Measurements from ENCODE around the gene CPA2. TPM values are rescaled to one million over a fixed set of nuclear protein-coding genes. Genes with fewer than 3 reads are reported as not detected.

CPA2 gene
- 0.84 TPM for polyA plus RNA-seq (2013, experiment 1 of 2)
- 0.69 TPM for polyA plus RNA-seq (2013, experiment 2 of 2)

GRCh38 chr7:130266258-130266960, at the start of gene CPA2:
CPA2 (plus strand) TSS chr7:130266863; CDS start chr7:130266882, 19 bp downstream.
- Histone ChIP-seq H2AK5ac (ENCODE audit: low read depth, low read length) (no peak within 1 kb of the TSS), H3K4ac (ENCODE audit: low read length) (no peak within 1 kb of the TSS), H2AFZ (ENCODE audit: low read length) (no peak within 1 kb of the TSS), H3K79me1 (ENCODE audit: low read depth, low read length) (no peaks in the 10 kb centered on the region), H2BK5ac (ENCODE audit: low read length) (no peak within 1 kb of the TSS), H3K9me3 (replicated peaks in 1 of 2; ENCODE audit: control insufficient read depth in 2 of 2, insufficient read depth in 1 of 2, low read depth in 1 of 2, low read length in 2 of 2) (peaks cover 2 to 14% of the 10 kb centered on the region in 2 donors), H2BK15ac (ENCODE audit: low read length) (no peak within 1 kb of the TSS), H3K4me3 (ENCODE audit: low read length in 2 of 2) (no peak within 1 kb of the TSS), H4K91ac (ENCODE audit: low read depth, low read length, poor library complexity) (no peak within 1 kb of the TSS), H3K27me3 (ENCODE audit: control insufficient read depth in 3 of 3, insufficient read depth in 3 of 3, low read depth in 1 of 3, low read length in 3 of 3) (no peaks in the 10 kb centered on the region), H3K36me3 (replicated peaks in 1 of 2; ENCODE audit: control insufficient read depth in 2 of 2, insufficient read depth in 2 of 2, low read length in 2 of 2) (no peaks in the 10 kb centered on the region), H4K8ac (ENCODE audit: low read depth, low read length) (no peak within 1 kb of the TSS), H3K9ac (ENCODE audit: low read depth, low read length, poor library complexity) (no peak within 1 kb of the TSS), H2BK12ac (ENCODE audit: low read length) (no peak within 1 kb of the TSS), H3K14ac (ENCODE audit: low read length) (no peak within 1 kb of the TSS), H3K18ac (ENCODE audit: low read length) (no peak within 1 kb of the TSS), H3K4me1 (ENCODE audit: control insufficient read depth in 2 of 2, insufficient read depth in 1 of 2, low read depth in 1 of 2, low read length in 2 of 2) (peaks cover 5 to 9% of the 10 kb centered on the region in 2 donors), H2BK120ac (ENCODE audit: low read depth, low read length) (no peak within 1 kb of the TSS), H3K23ac (ENCODE audit: low read depth, low read length, poor library complexity) (no peak within 1 kb of the TSS), H3K27ac (replicated peaks; ENCODE audit: low read length) (no peak within 1 kb of the TSS), H3K4me2 (ENCODE audit: insufficient read depth, low read length, poor library complexity, severe bottlenecking) (no peak within 1 kb of the TSS)
- no CpG with 5 or more reads among the region's 3 CpGs for WGBS, 2 donors (ENCODE audit: extremely low coverage in 2 of 2, insufficient read length in 2 of 2, insufficient replicate concordance in 1 of 2)
- no peak for DNase-seq (ENCODE audit: low spot score)

GRCh38 chr7:130218806-130219620, 47.6 kb upstream of the CPA2 start:
- no peaks in the 10 kb centered on the region for H3K4me1 ChIP-seq (ENCODE audit: control insufficient read depth in 2 of 2, insufficient read depth in 1 of 2, low read depth in 1 of 2, low read length in 2 of 2)
- no CpG with 5 or more reads among the region's 5 CpGs for WGBS, 2 donors (ENCODE audit: extremely low coverage in 2 of 2, insufficient read length in 2 of 2, insufficient replicate concordance in 1 of 2)

GRCh38 chr7:130219871-130220270, 46.8 kb upstream of the CPA2 start:
- H3K9ac ChIP-seq (ENCODE audit: low read depth, low read length, poor library complexity) = no peak overlapping the region
- no peak overlapping the region for H3K4ac ChIP-seq (ENCODE audit: low read length)
- H2BK120ac ChIP-seq (ENCODE audit: low read depth, low read length) = no peak overlapping the region
- no peaks in the 10 kb centered on the region for H3K27me3 ChIP-seq (ENCODE audit: control insufficient read depth in 3 of 3, insufficient read depth in 3 of 3, low read depth in 1 of 3, low read length in 3 of 3)
- peaks cover 0 to 3% of the 10 kb centered on the region in 2 donors for H3K9me3 ChIP-seq (replicated peaks in 1 of 2; ENCODE audit: control insufficient read depth in 2 of 2, insufficient read depth in 1 of 2, low read depth in 1 of 2, low read length in 2 of 2)
- H2BK12ac ChIP-seq (ENCODE audit: low read length) = no peak overlapping the region
- H3K14ac ChIP-seq (ENCODE audit: low read length) = no peak overlapping the region
- H4K8ac ChIP-seq (ENCODE audit: low read depth, low read length) = no peak overlapping the region
- no peak overlapping the region for H3K4me3 ChIP-seq (ENCODE audit: low read length in 2 of 2)
- no peak overlapping the region for H3K18ac ChIP-seq (ENCODE audit: low read length)
- no peak overlapping the region for H3K27ac ChIP-seq (replicated peaks; ENCODE audit: low read length)
- no peaks in the 10 kb centered on the region for H3K4me1 ChIP-seq (ENCODE audit: control insufficient read depth in 2 of 2, insufficient read depth in 1 of 2, low read depth in 1 of 2, low read length in 2 of 2)
- no peak overlapping the region for H3K23ac ChIP-seq (ENCODE audit: low read depth, low read length, poor library complexity)
- H4K91ac ChIP-seq (ENCODE audit: low read depth, low read length, poor library complexity) = no peak overlapping the region
- H2BK5ac ChIP-seq (ENCODE audit: low read length) = no peak overlapping the region
- no peaks in the 10 kb centered on the region for H3K36me3 ChIP-seq (replicated peaks in 1 of 2; ENCODE audit: control insufficient read depth in 2 of 2, insufficient read depth in 2 of 2, low read length in 2 of 2)
- no peak for DNase-seq (ENCODE audit: low spot score)
- no peaks in the 10 kb centered on the region for H3K79me1 ChIP-seq (ENCODE audit: low read depth, low read length)
- no CpG with 5 or more reads among the region's 9 CpGs for WGBS, 2 donors (ENCODE audit: extremely low coverage in 2 of 2, insufficient read length in 2 of 2, insufficient replicate concordance in 1 of 2)
- H3K4me2 ChIP-seq (ENCODE audit: insufficient read depth, low read length, poor library complexity, severe bottlenecking) = no peak overlapping the region
- no peak overlapping the region for H2AFZ ChIP-seq (ENCODE audit: low read length)
- H2BK15ac ChIP-seq (ENCODE audit: low read length) = no peak overlapping the region
- H2AK5ac ChIP-seq (ENCODE audit: low read depth, low read length) = no peak overlapping the region

More at GRCh38 chr7:130218806-130219620, 47.6 kb upstream of the CPA2 start:
- Histone ChIP-seq H3K23ac (ENCODE audit: low read depth, low read length, poor library complexity) (no peak overlapping the region), H3K14ac (ENCODE audit: low read length) (no peak overlapping the region), H3K36me3 (replicated peaks in 1 of 2; ENCODE audit: control insufficient read depth in 2 of 2, insufficient read depth in 2 of 2, low read length in 2 of 2) (no peaks in the 10 kb centered on the region), H2AK5ac (ENCODE audit: low read depth, low read length) (no peak overlapping the region), H3K4me2 (ENCODE audit: insufficient read depth, low read length, poor library complexity, severe bottlenecking) (no peak overlapping the region), H3K4me3 (ENCODE audit: low read length in 2 of 2) (no peak overlapping the region), H3K9ac (ENCODE audit: low read depth, low read length, poor library complexity) (no peak overlapping the region), H3K18ac (ENCODE audit: low read length) (no peak overlapping the region), H4K8ac (ENCODE audit: low read depth, low read length) (no peak overlapping the region), H2BK120ac (ENCODE audit: low read depth, low read length) (no peak overlapping the region), H3K27me3 (ENCODE audit: control insufficient read depth in 3 of 3, insufficient read depth in 3 of 3, low read depth in 1 of 3, low read length in 3 of 3) (no peaks in the 10 kb centered on the region), H2BK12ac (ENCODE audit: low read length) (no peak overlapping the region), H2BK15ac (ENCODE audit: low read length) (no peak overlapping the region), H4K91ac (ENCODE audit: low read depth, low read length, poor library complexity) (no peak overlapping the region), H3K9me3 (replicated peaks in 1 of 2; ENCODE audit: control insufficient read depth in 2 of 2, insufficient read depth in 1 of 2, low read depth in 1 of 2, low read length in 2 of 2) (peaks cover 0 to 3% of the 10 kb centered on the region in 2 donors), H3K79me1 (ENCODE audit: low read depth, low read length) (no peaks in the 10 kb centered on the region), H2AFZ (ENCODE audit: low read length) (no peak overlapping the region), H3K27ac (replicated peaks; ENCODE audit: low read length) (no peak overlapping the region), H3K4ac (ENCODE audit: low read length) (no peak overlapping the region), H2BK5ac (ENCODE audit: low read length) (no peak overlapping the region)
- DNase-seq (ENCODE audit: low spot score) = no peak

GRCh38 chr7:130221746-130222145, 44.9 kb upstream of the CPA2 start:
- no peak for DNase-seq (ENCODE audit: low spot score)
- Histone ChIP-seq H2BK5ac (ENCODE audit: low read length) (no peak overlapping the region), H4K8ac (ENCODE audit: low read depth, low read length) (no peak overlapping the region), H2AFZ (ENCODE audit: low read length) (no peak overlapping the region), H3K4me3 (ENCODE audit: low read length in 2 of 2) (no peak overlapping the region), H3K79me1 (ENCODE audit: low read depth, low read length) (no peaks in the 10 kb centered on the region), H4K91ac (ENCODE audit: low read depth, low read length, poor library complexity) (no peak overlapping the region), H3K4me2 (ENCODE audit: insufficient read depth, low read length, poor library complexity, severe bottlenecking) (no peak overlapping the region), H3K14ac (ENCODE audit: low read length) (no peak overlapping the region), H2BK12ac (ENCODE audit: low read length) (no peak overlapping the region), H2AK5ac (ENCODE audit: low read depth, low read length) (no peak overlapping the region), H3K4me1 (ENCODE audit: control insufficient read depth in 2 of 2, insufficient read depth in 1 of 2, low read depth in 1 of 2, low read length in 2 of 2) (no peaks in the 10 kb centered on the region), H3K36me3 (replicated peaks in 1 of 2; ENCODE audit: control insufficient read depth in 2 of 2, insufficient read depth in 2 of 2, low read length in 2 of 2) (no peaks in the 10 kb centered on the region), H3K9me3 (replicated peaks in 1 of 2; ENCODE audit: control insufficient read depth in 2 of 2, insufficient read depth in 1 of 2, low read depth in 1 of 2, low read length in 2 of 2) (peaks cover 3 to 4% of the 10 kb centered on the region in 2 donors), H3K27ac (replicated peaks; ENCODE audit: low read length) (no peak overlapping the region), H3K9ac (ENCODE audit: low read depth, low read length, poor library complexity) (no peak overlapping the region), H3K18ac (ENCODE audit: low read length) (no peak overlapping the region), H3K23ac (ENCODE audit: low read depth, low read length, poor library complexity) (no peak overlapping the region), H2BK15ac (ENCODE audit: low read length) (no peak overlapping the region), H3K27me3 (ENCODE audit: control insufficient read depth in 3 of 3, insufficient read depth in 3 of 3, low read depth in 1 of 3, low read length in 3 of 3) (no peaks in the 10 kb centered on the region), H3K4ac (ENCODE audit: low read length) (no peak overlapping the region), H2BK120ac (ENCODE audit: low read depth, low read length) (no peak overlapping the region)
- no CpG with 5 or more reads among the region's 4 CpGs for WGBS, 2 donors (ENCODE audit: extremely low coverage in 2 of 2, insufficient read length in 2 of 2, insufficient replicate concordance in 1 of 2)
